Upper lobe of right lung (tissue), 1 donor: ENCODE measurements around the gene ZNF17. TPM values are rescaled to one million over a fixed set of nuclear protein-coding genes. Genes with fewer than 3 reads are reported as not detected.
A peak's percentile ranks its signal among the peaks of the same experiment; 100 is the strongest.

ENCODE experiments used
- ATAC-seq: fragments of 200-7000 bp; cut with Tn5 transposase; one replicate; pipeline ENCODE4 v1.9.1; 2020; ENCODE audit warnings: mild to moderate bottlenecking, moderate library complexity
- DNase-seq: peaks from one replicate; pipeline ENCODE4 v3.0.0-alpha.2; 2020
- H3K27ac ChIP-seq: fragments of 200-600 bp; one replicate; pipeline ENCODE4 v1.8.0; 2022
- H3K27me3 ChIP-seq: fragments of 200-600 bp; one replicate; pipeline ENCODE4 v1.8.0; 2022; ENCODE audit warnings: mild to moderate bottlenecking
- H3K36me3 ChIP-seq: fragments of 200-600 bp; one replicate; pipeline ENCODE4 v1.8.0; 2022
- H3K4me1 ChIP-seq: fragments of 200-600 bp; one replicate; pipeline ENCODE4 v1.8.0; 2022
- H3K4me3 ChIP-seq: fragments of 200-600 bp; one replicate; pipeline ENCODE4 v1.8.0; 2022; ENCODE audit warnings: mild to moderate bottlenecking
- H3K9me3 ChIP-seq: fragments of 200-600 bp; one replicate; pipeline ENCODE4 v1.8.0; 2022
- CTCF ChIP-seq: fragments of 200-600 bp; IDR thresholded peaks from one replicate; pipeline ENCODE4 v1.8.0; 2022; ENCODE audit warnings: antibody characterized with exemption
- intact Hi-C: fragments of 100-400 bp; cut with DNase I; formaldehyde crosslinking; loops from one replicate; pipeline ENCODE4 v1.11.0; 2022
- total RNA-seq: library from RNA; stranded (reverse); fragmentation: NEBNext Ultra II Directional; extraction: Animal tissue kit (Norgen Biotek cat#: 25700); gene quantifications from one replicate; pipeline ENCODE4 v1.2.1, GENCODE V29; 2021
- donor health status: DM: no; HTN: yes; CAD: no; lungs with severe emphysema.

ZNF17 gene
- total RNA-seq, 1 donor from 2014 or later, result 12.5 TPM

DNA sequence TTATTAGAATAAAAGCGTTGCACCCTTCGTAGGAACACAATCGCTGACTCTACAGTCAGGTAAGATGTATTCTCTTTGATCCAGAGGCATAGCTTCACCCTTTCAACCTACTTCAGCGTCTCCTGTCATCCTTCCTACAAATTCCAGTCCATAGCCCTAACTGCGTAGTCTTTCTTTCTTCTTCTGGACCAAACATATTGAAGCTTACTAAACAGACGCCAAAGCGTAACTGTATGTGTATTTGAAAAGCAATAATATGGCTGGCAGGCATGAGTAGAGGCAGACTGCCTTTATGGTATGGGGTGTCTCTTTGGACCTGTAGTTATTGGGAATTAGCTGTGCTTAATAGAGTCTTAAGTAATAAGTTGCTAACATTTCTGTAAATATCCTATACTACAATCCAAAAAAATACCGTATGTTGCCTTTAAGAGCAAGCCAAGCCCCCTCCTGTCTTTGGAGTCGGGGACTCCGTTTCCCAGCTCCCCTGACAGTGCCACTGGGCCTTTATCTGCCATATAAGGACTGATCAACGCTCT, 21.7 kb upstream of the ZNF17 start:
- ATAC-seq (no peak), DNase-seq (no peak)
- H3K4me3 ChIP-seq, result peak overlapping the region; percentile 91
- H3K9me3 ChIP-seq, result no peaks in the 10 kb centered on the region
- peaks cover 11% of the 10 kb centered on the region for H3K4me1 ChIP-seq
- H3K27ac ChIP-seq, result peak overlapping the region; percentile 93
- H3K36me3 ChIP-seq, result peaks cover 4% of the 10 kb centered on the region
- no peak for TF ChIP-seq CTCF
- H3K27me3 ChIP-seq, result no peaks in the 10 kb centered on the region
- intact Hi-C loops, result no loop called here

- DNase-seq (peak; percentile 97), ATAC-seq (peak; percentile 100)
- Histone ChIP-seq H3K27me3 (no peaks in the 10 kb centered on the region), H3K27ac (peak within 1 kb of the TSS; percentile 93), H3K4me3 (peak within 1 kb of the TSS; percentile 91), H3K4me1 (peaks cover 11% of the 10 kb centered on the region), H3K36me3 (peaks cover 9% of the 10 kb centered on the region), H3K9me3 (no peaks in the 10 kb centered on the region)
- peak; percentile 13 for TF ChIP-seq CTCF
- intact Hi-C loops, result no loop called here
These were observed 21.0 kb upstream of the ZNF17 start, which contains the start of gene ZNF548 for GRCh38 chr19:57389730-57390598. Gene ZNF548 (plus strand): TSS chr19:57389854. CDS start chr19:57390100, 246 bp downstream.

DNA sequence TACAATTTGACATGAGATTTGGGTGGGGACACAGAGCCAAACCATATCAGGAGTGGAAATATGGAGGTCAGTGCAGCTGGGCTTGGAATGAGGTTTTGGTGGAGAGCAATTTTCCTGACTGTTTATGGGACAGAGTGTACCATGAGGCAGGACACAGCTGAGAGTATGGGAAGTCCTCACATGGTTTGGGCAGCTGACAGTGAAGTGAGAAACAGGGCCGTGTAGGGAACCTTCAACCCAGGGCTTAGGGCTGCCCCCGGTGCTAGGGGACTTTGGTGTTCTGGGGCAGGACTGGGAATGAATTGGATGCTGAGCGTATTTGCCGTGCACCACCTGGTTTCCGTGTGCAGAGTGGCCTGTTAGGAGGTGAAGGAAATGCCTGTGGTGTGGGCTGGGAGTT, 15.3 kb upstream of the ZNF17 start:
- no peak overlapping the region for H3K27ac ChIP-seq
- no peaks in the 10 kb centered on the region for H3K27me3 ChIP-seq
- DNase-seq (no peak), ATAC-seq (no peak)
- H3K4me1 ChIP-seq, result peaks cover 8% of the 10 kb centered on the region
- no peak for TF ChIP-seq CTCF
- H3K4me3 ChIP-seq, result no peak overlapping the region
- H3K36me3 ChIP-seq, result peaks cover 29% of the 10 kb centered on the region
- intact Hi-C loops, result no loop called here
- no peaks in the 10 kb centered on the region for H3K9me3 ChIP-seq

- H3K9me3 ChIP-seq, result no peaks in the 10 kb centered on the region
- H3K4me3 ChIP-seq, result no peak overlapping the region
- no peak overlapping the region for H3K27ac ChIP-seq
- DNase-seq (no peak), ATAC-seq (no peak)
- intact Hi-C loops, result no loop called here
- H3K27me3 ChIP-seq, result no peaks in the 10 kb centered on the region
- no peak for TF ChIP-seq CTCF
- H3K4me1 ChIP-seq, result no peaks in the 10 kb centered on the region
- H3K36me3 ChIP-seq, result peaks cover 29% of the 10 kb centered on the region
These were observed 12.1 kb upstream of the ZNF17 start for GRCh38 chr19:57398868-57399267.

GRCh38 chr19:57403737-57404563, 7.0 kb upstream of the ZNF17 start:
- no peak for TF ChIP-seq CTCF
- ATAC-seq, result no peak
- Histone ChIP-seq H3K9me3 (no peaks in the 10 kb centered on the region), H3K4me3 (no peak overlapping the region), H3K27me3 (no peaks in the 10 kb centered on the region), H3K36me3 (peaks cover 2% of the 10 kb centered on the region), H3K27ac (no peak overlapping the region), H3K4me1 (no peaks in the 10 kb centered on the region)
- DNase-seq, result no peak
- intact Hi-C loops, result no loop called here
